SK-N-MC (cell line): ENCODE data around the gene PARD3.

Source experiments
- EZH2 ChIP-seq: fragments of 200-600 bp; sonication (generic); IDR thresholded peaks from one replicate; pipeline ENCODE4 v1.6.1; 2017; ENCODE audit warnings: antibody characterized with exemption
- FOXP2 ChIP-seq: optimal IDR thresholded peaks from 2 replicates; pipeline ENCODE3; 2011; ENCODE audit warnings: mild to moderate bottlenecking, moderate library complexity; ENCODE audit not compliant: insufficient read depth; ENCODE audit errors: extremely low read length, control extremely low read depth

DNA sequence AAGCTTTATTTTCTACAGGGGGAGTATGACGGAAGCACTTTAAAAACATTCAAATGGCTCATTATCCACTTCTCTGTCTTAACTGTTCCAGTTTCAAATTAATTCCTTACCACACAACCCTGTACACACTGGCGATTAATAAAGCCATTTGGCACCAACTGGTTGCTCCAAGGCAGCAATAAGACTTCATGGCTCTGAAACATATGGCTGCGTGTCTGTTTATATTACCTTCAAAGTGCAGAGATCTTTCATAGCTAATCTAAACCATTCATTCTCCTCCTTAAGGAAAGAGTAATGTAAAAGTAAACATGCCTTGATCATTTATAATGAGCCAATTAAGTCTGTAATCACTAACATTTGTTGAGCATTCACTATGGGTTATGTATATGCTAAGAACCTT lies 325.7 kb downstream of the PARD3 start:
- no peak for TF ChIP-seq EZH2
- no peak for TF ChIP-seq FOXP2
